ENCODE measurements around the gene ADK.
A peak's percentile ranks its signal among the peaks of the same experiment; 100 is the strongest.

ADK gene

DNA sequence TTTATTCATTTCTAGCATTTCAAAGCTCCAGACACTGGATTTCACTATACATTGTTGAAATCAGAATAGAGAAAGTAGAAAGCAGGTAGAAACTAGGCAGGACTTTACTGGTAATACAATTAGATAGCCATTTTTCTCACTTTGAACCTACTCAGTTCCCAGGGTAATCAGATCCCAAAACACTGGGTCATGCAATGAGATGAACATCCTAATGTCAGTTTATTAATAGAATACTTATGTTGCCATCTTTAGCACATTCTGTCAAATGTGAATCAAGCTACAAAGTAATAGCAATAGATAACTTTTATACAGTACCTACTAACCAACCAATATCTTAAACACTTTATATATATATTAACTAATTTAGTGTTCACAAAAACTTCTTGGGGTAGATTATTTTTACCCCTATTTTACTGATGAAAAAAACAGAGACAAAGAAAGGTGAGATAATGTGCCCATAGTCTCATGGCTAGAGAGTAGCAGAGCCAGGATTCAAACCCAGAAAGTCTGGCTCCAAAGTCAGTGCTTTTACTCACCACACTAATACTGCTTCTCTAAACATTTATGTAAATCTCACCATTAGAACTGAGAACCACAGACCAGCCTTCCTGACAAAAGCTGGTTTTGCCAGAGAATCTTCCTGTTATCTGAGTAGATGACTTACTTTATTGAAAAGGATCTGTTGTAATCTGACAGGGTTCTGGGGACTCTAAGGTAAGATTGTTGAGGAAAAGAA lies 521.6 kb downstream of the ADK start:
- DNase-seq (ENCODE audit: low spot score), result no peak

DNA sequence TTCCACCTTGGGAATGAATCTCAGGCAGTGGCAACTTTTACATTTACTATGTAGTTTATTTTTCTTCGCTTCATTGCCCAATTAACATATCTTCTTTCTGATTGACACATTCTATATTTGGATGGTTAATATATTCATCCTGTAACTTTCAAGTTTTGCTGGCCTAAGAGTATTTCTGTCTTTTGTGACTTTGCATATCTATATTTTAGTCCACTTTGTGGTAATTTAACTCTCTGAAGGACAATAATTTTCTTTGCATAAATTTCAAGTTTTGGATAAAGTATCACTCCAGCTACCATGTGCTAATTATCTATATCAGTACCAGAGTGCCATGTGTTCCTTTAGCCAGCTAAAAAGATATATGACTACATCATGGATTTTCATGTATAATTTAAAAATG lies 523.9 kb downstream of the ADK start:
- DNase-seq (ENCODE audit: low spot score), result no peak

DNA sequence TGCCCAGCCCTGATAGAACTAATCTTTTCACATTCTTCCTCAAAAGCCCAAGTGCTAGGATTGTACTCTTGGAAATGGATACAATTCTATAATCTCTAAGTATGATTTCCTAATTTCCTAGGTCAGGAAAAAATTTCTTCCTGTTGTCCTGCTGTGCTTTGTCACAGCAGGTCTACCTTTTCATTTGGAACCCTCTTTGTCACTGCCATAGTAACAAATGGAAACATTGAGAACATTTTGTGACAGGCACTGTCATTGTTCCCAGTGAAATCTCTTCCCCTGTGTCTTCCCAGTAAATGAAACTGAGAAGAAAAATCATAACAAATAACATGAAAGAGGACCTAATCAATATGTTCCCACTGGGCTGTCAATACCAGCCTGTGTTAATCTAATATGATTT lies 524.5 kb downstream of the ADK start:
- DNase-seq (ENCODE audit: low spot score), result no peak

DNA sequence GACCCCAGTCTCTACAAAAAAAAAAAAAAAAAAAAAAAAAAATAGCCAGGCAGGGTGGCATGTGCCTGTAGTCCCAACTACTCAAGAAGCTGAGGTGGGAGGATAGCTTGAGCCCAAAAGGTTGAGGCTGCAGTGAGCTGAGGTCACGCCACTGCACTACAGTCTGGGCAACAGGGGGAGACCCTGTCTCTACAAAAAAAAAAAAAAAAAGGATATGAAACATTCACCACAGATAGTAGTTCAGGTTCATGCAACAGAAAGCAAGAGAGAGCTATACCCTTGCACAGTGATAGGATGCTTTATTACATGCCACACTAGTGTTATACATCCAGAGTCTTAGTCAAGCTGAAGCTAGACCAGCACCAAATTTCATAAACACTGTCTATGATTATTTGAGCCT lies 526.9 kb downstream of the ADK start:
- DNase-seq (ENCODE audit: low spot score), result no peak

DNA sequence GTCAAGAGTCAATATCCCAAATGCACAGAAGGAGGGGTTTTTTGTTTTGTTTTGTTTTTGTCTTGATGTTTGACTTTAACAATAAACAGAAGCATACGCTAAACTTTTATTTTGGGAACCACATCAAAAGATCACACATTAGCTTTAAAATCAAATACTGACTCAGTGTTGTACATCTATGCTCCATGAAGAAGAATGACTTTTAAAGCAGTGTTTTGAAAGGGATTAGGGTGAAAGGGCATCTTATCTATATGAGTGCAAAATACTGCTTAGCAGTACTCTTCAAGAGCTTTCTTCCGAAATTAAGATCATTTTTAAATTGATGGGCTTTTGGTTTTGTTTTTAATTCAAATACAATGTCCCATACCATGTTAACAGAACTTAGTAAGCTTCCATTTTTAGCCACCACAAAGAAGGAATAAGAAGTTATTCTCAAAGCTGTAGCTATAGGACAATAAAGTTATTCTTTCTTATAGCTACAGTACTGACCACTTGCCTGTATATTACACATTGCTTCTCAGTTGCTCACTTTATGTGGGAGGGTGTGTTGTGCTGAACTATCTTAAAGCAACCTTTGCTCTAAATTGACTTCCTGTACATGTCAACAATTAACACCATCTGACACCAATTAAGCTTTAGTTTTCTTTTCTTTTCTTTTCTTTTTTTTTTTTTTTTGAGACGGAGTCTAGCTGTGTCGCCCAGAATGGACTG lies 531.1 kb downstream of the ADK start:
- no peak for DNase-seq (ENCODE audit: low spot score)

DNA sequence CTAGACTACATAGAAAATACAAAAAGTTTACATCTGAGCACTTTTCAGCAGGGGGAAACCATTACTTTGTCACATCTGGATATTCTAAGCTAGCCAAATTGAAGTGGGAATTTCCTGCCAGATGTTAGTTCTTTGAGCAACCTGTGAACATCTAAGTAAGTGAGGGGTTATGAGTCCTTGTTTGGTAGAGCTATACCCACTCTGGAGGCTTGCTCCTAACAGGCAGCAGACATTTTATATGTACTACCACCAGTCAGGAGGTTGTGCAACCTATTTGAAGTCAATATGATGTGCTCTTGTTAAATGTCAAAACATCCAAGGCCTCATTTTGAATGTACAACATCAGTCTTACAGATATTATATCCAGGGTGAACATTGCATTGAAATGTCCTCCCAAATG lies 532.0 kb downstream of the ADK start:
- no peak for DNase-seq (ENCODE audit: low spot score)

DNA sequence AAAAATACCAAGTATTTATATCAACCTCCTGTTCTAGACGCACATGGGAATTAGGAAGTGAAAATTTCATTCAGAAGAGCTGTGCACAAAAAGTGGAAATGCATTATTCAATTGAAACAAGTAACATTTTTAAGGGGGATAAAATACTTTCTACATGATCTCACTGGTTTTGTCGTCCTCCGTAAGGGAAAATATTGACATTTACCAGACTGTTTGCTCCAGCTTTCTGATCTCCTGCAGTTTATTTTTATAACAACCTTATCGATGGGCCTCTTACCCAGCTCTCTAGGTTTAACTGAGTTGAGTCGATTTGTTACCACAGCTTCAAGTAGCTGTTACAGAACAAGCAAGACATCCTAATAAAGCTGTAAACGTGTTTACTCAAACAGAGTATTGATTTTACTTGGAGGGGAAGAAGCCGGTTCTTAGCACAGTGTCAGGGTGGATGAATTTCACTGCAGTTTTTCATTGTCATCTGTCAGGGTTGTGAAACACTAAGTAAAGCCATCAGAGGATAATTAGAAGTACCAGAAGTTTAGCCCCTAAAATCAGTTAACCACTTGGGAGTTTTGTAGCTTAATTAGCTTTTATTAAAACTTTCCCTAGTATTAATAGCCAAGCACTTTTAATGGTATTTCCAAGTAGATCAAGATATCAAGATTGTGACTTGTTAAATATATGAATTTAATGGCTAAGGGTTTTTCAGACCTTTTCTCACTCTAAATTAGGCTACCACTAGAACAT lies 532.8 kb downstream of the ADK start:
- DNase-seq (ENCODE audit: low spot score), result no peak

DNA sequence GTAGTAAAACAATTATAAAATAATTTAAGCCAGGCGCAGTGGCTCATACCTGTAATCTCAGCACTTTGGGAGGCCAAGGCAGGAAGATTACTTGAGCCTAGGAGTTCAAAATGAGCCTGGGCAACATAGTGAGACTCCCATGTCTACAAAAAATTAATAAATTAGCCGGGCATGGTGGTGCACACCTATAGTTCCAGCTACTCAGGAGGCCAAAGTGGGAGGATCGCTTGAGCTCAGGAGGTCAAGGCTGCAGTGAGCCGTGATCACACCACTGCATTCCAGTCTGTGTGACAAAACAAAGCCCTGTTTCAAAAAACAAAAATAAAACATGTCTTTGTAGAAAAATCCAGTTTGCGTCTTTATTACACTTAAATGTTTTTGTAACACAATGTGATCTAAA lies 533.4 kb downstream of the ADK start:
- no peak for DNase-seq (ENCODE audit: low spot score)

DNA sequence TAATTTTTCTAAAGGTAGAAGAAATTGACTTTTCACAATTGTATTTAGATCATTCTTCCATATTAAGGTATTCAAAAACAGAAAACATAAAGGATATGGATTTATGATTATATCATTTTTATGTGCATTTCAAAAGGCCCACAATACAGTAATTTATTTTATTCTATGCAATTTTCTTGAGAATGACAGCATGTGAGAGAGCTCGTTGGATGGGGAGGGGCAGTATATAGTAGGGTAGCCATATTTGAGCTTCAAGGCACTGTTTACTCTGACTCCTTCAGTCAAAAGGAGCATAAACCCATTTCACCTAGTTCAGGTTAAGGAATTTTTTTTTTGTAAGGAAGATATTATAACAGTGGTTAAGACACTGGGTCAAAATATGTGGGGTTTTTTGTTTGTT lies 534.5 kb downstream of the ADK start:
- DNase-seq (ENCODE audit: low spot score), result no peak

DNA sequence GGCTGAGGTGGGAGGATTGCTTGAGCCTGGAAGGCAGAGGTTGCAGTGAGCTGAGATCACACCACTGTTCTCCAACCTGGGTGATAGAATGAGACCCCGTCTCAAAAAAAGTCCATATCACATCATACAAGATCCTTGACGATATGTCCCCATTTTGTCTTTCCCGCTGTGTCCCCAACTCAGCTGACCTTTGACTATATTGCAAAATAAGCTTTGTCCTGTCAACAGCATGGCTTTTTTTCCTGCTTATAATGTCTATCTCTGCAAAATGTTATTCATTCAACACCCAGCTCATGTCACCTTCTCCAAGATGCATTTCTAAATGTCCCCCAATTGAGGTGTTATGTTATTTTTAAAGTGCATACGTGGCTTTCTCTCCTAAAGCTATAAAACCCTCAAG lies 539.4 kb downstream of the ADK start:
- DNase-seq (ENCODE audit: low spot score), result no peak

DNA sequence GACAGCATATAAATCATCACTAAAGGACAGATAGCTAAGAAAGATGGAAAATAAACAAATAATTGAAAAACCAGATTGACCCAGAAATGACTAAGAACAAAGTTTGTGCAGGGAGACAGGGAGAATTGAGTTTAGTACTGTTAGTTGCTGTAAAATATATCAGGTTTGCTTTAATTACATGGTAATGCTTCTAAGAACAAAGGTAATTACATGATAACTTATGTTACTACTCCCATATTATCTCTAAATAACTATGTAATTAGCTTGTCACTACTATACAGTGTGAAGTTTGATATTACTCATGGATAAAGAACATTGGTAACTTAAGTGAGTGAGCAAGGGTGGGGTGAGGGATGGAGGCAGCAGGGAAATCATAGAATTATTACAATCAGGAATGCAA lies 540.1 kb downstream of the ADK start:
- DNase-seq (ENCODE audit: low spot score), result no peak

DNA sequence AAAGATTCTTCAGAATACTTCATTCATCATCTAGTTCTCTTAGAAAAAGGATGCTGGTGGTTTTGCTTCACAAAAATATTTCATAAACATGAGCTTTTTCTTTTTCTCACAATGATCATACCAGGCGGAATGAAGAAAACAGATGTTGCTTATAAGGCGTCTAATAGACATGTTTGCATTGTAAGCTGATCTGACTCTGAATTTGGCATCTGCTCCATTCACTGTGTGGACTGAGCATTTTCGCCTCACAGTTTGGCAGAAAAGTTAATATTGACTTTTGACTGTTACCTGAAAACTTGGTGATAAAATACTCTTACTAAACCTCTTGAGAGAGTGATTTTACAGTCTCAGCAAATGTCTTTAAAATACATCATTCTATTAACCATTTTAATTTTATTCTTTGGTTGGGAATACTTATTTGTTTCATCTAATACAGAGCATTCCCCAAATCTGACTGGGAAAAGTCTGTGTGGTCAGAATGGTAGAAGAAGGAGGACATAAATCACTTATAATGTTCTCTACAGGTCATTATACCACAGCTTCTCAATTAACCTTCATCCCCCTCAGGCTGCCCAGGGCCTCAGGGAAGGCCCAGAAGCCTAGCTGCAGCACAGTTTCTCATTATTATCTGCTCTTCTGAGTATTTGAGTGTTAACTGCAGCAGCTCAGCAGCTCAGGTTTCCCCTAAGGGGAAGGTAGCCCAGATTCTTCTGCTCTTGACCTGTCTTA lies 553.8 kb downstream of the ADK start:
- DNase-seq (ENCODE audit: low spot score), result no peak

DNA sequence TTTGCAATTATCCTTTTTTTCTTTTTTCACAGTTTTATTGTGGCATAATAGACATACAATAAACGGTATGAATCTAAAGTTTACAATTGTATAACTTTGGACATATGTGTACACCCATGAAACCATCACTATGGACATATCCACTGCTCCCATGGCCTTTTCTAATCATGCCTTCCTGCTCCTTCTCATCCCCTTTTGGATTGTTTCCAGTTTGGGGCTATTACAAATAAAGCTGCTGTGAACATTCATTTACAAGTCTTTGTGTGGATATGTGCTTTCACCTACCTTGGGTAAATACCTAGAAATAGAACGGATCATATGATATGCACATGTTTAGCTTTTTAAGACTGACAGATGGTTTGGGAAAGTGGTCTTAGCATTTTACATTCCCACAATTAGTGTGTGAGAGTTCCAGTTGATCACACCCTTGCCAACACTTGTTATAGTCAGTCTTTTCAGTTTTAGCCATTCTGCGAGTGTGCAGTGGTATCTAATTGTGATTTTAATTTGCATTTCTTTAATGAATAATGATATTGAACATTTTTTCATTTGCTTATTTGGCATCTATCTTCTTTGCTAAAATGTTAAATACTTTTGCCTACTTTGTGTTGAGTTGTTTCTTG lies 554.4 kb downstream of the ADK start:
- no peak for DNase-seq (ENCODE audit: low spot score)

DNA sequence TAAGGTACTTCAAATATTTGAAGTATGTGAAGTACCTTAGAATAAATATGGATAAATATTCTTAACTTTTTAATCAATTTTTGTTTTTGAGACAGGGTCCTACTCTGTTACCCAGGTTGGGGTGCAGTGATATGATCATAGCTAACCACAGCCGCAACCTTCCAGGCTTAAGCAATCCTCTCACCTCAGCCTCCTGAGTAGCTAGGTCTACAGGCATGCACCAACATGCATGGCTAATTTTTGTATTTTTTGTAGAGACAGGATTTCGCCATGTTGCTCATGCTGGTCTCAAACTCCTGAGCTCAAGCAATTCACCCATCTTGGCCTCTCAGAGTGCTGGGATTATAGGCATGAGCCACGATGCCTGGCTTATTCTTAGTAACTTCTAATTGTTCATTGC lies 555.9 kb downstream of the ADK start:
- DNase-seq (ENCODE audit: low spot score), result no peak

DNA sequence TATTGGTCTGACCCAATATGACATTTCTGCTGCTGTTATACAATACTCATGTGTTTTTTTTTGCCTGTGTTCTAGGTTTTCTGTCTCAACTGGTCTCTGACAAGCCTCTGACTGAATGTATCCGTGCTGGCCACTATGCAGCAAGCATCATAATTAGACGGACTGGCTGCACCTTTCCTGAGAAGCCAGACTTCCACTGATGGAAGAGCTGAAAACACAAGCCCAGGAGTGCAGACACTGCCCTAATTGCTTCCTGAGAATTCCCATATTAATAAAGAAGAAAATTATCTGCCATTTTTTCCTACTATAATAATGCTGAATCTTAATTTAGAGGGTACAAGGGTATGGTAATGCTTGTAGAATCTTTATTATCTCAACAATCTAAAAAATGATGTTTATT lies 557.2 kb downstream of the ADK start:
- no peak for DNase-seq (ENCODE audit: low spot score)

DNA sequence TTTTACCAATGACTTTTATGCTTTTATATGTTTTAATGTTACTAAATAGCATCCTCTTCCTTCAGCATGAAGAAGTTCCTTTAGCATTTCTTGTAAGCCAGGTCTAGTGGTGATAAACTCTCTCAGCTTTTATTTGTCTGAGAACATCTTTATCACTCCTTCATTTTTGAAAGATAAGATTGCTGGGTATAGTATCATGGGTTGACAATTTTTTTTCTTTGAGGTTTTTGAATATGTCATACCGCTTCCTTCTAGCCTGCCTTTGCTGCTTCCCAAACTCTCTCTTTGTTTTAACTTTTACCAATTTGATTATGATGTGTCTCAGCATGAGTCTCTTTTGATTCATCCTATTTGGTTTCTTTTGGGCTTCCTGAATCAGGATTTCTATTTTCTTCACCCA lies 567.2 kb downstream of the ADK start:
- DNase-seq (ENCODE audit: low spot score), result no peak

DNA sequence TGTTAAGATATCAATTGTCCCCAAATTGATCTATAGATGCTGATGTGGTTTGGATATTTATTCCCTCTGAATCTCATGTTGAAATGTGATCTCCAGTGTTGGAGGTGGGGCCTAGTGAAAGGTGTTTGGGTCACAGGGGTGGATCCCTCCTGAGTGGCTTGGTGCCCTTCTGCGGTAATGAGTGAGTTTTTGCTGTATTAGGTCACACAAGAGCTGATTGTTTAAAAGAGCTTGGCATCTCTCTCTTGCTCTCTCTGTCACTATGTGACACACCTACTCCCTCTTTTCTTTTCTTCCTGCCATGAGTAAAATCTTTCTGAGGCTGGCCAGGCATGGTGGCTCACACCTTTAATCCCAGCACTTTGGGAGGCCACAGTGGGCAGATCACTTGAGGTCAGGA lies 577.2 kb downstream of the ADK start:
- no peak for DNase-seq (ENCODE audit: low spot score)

DNA sequence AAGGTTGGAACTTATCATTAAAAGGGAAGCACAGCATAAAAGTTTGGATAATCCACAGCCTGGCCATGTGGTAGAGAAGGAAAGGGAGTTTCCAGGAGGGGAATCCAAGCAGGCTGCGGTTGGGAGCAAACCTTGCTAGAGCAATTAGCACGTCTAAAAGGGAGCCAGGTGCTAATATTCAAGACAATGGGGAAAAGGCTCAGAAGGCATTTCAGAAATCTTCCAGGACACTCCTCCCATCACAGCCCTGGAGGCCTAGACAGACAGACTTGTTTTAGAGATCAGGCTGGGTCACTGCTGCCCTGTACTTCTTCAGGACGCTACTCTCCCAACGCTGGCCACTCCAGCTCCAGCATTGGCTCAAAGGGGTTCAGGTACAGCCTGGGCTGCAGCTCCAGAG lies 579.2 kb downstream of the ADK start:
- peak; percentile 60 for DNase-seq (ENCODE audit: low spot score)

DNA sequence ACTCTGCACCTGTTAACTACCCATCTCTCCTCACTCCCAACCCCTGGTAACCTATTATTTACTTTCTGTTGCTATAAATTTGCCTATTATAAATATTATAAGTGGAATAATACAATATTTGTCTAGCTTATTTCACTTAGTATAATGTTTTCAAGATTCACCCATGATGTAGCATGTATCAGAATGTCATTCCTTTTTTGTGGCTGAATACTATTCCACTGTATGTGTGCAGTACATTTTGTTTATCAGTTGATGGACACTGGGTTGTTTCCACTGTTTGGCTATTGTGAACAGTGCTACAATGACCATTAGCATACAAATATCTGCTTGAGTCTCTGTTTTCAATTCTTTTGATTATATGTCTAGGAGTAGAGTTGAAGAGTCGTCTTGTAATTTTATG lies 582.6 kb downstream of the ADK start:
- DNase-seq (ENCODE audit: low spot score), result no peak

DNA sequence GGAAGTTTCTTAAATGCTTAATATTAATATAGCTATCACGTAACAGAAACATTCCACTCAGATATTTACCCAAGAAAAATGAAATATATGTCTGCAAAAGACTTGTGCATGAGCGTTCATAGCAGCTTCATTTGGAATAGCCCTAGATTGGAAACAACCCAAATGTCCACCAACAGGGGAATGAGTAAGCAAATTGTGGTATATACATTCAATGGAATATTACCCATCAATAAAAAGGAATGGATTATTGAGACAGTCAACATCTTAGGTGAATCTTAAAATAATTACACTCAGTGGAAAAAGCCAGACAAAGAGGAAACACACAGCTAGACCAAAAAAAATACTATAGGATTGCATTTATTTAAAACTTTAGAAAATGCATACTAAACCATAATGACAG lies 585.0 kb downstream of the ADK start:
- no peak for DNase-seq (ENCODE audit: low spot score)

DNA sequence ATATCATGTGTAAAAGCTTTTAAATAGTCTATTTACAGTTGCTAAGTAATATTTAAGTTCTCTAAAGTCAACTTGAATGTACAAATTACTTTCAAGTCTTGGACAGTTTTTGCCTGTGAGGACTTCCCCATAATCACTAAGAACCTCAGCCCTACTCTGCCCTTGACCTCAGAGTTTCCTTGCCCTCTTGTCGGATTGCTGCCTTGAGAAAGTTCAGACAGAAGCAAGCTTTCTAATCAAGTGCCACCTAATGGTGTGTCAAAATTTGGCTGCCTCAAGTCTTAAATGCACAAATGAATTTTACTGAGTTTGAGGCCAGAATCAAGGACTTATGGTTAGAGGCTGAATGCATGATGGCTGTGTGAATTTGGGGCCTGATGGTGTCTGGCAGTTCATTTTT lies 587.0 kb downstream of the ADK start:
- no peak for DNase-seq (ENCODE audit: low spot score)

DNA sequence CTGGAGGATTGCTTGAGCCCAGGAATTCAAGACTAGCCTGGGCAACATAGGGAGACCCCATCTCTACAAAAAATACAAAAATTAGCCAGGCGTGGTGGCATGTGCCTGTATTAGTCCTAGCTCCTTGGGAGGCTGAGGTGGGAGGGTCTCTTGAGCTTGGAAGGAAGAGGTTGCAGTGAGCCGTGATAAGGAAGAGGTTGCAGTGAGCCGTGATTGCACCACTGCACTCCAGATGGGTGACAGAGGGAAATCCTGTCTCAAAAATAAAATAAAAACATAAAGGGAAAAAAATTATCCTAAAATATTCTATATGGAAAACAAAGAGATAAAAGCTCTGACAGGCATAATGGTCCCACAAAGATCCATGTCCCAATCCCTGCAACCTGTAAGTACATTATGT lies 587.5 kb downstream of the ADK start:
- no peak for DNase-seq (ENCODE audit: low spot score)
